CD4-positive, alpha-beta T cell treated with Interferon alpha-2 for 1 hour (primary cell): ENCODE results near the gene ALAS1.
"Not testable (repeated sequence)": the region's sequence is repeated elsewhere in the genome, so short reads cannot be mapped to it uniquely, and the experiment has no call there.

ENCODE experiments used
- DNase-seq, 2 donors: peaks; one replicate each; pipeline ENCODE4 v3.0.0-alpha.2; 2020 to 2022

ALAS1 gene

DNA sequence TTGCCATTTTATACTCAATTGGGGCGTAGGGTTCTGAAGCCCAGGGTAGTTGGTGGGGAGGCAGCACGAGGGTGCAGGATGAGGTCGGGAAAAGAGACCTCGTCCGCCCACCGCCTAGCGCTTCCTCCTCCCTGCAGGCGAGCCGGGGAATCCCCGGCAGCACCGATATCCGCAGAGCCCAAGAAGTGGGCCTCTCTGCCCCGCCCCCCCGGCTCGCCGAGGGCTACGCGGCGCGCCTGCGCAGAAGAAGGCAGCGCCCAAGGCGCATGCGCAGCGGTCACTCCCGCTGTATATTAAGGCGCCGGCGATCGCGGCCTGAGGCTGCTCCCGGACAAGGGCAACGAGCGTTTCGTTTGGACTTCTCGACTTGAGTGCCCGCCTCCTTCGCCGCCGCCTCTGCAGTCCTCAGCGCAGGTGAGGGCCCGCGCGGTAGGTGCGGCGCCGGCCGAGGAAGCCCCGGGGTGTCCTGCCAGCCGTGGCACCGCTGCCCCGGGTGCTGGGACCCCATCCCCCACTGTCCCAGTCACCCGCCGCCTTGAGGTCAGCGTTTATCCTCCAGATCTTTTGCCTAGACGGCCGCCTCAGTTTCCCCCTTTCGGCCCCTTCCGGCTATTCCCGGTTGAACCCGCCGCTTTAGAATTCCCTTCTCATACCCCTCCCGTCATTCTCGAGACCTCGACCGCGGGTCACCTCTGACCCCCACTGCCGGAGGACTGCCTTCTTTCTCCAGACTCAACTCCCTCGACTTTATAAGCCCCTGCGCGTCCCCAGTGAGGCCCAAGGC is at the start of gene ALAS1:
ALAS1 (plus strand) TSS at position 319 of the 784 bp plus-strand sequence. CDS start 1,082 bp downstream, outside the sequence.
- DNase-seq, result peak; percentile 93 to 95

DNA sequence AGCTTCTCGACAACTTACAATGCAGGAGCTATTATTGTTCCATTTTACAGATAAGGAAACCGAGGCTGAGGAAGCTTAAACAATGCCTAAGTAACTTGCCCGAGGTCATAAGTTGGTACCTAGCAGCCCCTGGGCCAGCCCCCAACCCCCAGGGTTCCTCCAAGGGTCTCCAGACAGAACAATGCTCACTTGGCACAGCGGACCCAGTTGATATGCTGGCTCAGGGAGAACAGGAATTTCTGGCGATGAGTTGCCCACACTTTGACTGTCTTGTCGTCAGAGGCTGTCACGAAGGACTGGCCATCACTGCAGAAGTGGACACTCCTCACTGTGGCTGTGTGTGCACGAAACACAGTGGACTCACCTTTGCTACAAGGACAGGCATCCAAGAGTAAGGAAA is 48.9 kb upstream of the ALAS1 start:
- DNase-seq, result no peak

DNA sequence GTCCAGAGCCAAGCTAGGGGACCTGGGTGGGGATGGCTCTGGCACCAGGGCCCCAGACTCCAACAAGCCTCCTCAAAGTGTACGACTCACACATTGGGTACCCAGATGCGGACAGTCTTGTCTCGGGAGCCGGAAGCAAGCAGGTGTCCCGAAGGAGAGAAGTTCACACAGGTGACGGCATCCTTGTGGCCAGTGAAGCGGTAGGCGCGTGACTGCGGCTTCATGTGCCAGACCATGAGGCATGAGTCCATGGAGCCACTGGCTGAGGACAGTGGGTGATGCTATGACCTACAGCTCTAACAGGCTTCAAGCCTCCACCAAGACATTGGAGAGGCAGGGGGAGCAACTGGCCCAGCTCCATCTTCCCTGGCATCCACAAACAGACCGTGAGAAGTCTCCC is 48.2 kb upstream of the ALAS1 start:
- DNase-seq, result no peak

DNA sequence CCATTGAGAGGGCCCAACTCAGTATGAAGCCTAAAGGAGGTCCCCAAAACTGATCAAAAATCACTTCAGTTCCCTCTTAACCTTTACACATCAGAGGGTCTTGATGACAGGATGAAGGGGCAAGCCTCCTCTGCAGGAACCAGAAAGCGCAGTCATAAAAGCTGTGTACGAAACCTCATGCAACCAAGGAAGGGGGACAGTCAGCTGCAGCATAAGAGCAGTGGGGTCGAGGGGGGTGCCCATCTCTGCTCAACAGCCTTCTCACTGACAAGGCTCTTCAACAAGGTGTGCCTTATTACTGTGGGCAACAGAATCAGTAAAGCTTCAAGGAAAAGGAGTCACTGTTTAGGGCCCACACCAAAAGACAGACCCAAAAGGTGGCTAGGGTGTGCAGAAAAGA is 47.6 kb upstream of the ALAS1 start:
- no peak for DNase-seq

DNA sequence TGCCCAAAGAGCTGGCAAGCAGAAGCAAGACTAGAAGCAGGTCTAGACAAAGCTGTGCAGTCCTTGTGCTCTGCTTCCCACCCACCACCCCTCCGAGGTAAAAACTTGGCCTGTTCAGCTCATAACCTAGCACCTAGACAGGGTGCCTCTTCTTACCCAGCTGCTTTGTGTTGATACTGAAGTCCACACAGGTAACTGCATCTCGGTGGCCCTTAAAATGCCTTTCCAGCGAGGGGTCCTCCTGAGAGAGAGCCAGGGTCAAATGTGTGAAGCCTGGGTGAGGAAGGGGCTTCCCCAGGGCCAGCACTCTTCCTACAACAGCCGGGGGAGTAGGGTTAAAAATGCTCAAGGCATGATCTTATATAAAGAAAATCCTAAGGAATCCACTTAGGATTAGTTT is 47.1 kb upstream of the ALAS1 start:
- no peak for DNase-seq

DNA sequence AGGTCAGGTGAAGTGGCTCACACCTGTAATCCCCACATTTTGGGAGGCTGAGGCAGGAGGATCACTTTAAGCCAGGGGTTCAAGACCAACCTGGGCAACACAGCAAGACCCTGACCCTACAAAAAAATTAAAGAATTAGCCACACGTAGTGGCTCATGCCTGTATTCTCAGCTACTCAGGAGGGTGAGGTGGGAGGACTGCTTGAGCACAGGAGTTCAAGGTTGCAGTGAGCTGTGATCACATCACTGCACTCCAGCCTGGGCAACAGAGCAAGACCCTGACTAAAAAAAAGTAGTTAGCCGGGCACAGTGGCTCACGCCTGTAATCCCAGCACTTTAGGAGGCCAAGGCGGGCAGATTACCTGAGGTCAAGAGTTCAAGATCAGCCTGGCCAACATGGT is 46.0 kb upstream of the ALAS1 start:
- not testable (repeated sequence) for DNase-seq

DNA sequence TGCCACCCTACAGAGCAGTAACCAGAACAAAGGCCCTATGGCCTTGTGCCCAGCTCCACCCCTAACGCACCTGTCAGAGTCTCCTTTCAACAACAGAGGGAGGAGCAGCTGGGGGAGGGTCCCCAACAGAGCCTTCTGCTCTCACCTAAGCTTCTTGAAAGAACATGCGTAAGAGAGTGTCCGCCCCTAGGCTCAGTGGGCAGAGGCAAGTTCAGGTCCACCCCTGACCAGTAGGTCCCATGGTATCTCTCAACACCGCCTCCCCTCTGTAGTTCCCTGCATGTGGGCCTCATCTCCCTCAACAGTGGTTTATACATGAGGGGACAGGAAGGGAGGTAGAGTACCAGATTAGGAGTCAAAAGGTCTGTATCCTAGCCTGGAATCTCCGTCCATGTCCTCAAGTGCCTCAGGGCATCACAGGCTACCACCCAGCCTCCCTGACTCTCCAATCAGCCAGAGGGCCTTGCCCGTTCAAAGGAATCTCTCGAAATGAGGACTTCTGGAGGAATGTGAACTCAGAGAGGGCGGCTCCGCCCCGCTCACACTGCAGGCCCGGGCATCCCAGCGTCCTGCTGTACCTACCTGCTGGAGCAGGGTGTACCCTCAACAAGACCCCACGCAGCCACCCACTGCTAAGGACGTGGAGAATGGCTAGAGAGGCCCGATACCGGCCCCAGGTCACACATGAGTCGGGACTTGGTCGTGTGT is 44.4 kb upstream of the ALAS1 start:
- no peak for DNase-seq

- DNase-seq, result peak; percentile 89
These were observed 43.5 kb upstream of the ALAS1 start, which contains the start of gene POC1A for GRCh38 chr3:52154135-52155094. TSS of gene POC1A (minus strand) at chr3:52154423. CDS start at chr3:52154372, 51 bp downstream.

DNA sequence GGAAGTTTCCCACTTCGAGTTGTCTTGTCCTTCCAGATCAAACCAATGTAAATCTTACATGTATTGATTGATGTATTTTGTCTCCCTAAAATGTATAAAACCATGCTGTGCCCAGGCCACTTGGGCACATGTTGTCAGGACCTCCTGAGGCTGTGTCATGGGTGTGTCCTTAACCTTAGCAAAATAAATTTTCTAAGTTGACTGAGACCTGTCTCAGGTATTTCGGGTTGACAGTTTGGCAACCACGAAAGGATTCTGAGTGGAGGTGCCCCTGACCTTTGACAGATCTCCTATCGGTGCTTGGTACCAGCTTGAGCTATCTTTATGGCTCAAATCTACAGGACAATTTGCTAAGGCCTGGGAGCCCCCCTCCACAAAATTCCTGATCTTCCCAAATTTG is 42.0 kb upstream of the ALAS1 start:
- no peak for DNase-seq

DNA sequence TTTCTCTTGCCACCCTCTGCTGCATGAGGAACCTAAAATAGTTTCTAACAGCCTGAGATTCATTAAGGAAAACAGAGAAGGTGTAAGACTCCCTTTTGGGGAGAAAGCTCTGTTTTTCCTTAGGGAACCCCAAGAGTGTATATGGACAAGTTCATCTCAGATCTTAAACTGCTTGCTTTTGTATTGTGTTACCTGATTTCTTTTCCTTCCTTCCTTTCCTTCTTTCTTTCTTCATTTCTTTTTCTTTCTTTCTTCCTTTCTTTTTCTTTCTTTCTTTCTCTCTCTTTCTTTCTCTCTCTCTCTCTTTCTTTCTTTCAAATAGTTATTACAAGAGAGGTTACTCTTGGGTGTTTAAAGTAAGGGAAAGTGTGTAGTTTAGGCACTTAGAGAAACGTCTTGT is 38.5 kb upstream of the ALAS1 start:
- no peak for DNase-seq

- DNase-seq, result no peak
These were observed 35.6 kb upstream of the ALAS1 start for GRCh38 chr3:52162250-52162872.

DNA sequence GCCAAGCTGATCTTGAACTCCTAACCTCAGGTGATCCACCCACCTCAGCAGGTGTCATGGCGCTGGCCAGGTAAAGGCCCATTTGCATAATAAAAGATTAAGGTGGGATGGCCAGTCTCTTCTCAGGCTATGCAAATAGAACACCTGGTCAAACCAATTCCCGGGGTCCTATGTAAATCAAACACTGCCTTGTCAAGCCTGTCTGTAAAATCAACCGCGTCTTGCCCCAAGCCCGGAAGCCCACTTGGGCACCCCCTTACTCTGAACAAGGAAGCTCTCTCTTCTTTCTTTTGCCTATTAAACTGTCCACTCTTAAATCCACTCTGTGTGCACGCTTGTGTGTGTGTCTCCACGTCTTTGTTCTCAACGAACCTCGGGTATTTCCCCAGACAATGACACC is 30.7 kb upstream of the ALAS1 start:
- DNase-seq, result no peak

DNA sequence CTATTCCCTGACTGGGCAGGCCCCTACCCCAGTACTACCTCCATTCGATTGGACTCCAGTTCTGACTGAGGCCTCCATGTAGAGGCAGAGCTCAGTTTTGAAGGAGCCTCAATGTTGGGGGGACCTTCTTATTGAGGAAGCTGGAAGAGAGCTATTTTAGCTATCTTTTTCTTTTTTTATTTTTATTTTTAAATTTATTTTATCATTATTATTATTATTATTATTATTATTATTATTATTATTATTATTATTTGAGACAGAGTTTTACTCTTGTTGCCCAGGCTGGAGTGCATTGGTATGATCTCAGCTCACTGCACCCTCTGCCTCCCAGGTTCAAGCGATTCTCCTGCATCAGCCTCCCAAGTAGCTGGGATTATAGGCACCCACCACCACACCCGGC is 27.7 kb upstream of the ALAS1 start:
- not testable (repeated sequence) for DNase-seq

GRCh38 chr3:52171514-52172261 is 26.3 kb upstream of the ALAS1 start:
- no peak for DNase-seq

GRCh38 chr3:52172262-52172757 is 25.6 kb upstream of the ALAS1 start:
- DNase-seq, result no peak

DNA sequence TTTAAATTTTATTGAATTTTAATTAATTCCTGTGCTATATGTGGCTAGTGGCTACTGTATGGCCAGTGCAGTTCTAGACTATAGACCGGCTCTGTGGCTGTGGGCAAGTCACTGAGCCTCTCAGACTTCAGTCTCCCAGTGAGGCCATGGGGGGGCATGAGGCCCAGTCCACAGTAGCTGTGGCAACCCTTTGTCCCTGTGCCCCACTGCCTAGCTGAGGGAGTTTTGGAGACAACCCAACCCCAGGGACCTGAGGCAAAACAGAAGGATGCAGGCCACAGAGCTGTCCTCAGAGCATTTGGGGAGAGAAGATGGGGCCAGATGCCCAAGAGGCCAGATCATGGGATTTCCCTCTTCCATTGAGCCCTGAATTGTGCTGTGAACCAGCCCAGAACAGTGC is 24.9 kb upstream of the ALAS1 start:
- DNase-seq, result no peak

GRCh38 chr3:52174896-52175295 is 23.1 kb upstream of the ALAS1 start:
- DNase-seq, result peak in 1 of 2 donors; percentile 58

DNA sequence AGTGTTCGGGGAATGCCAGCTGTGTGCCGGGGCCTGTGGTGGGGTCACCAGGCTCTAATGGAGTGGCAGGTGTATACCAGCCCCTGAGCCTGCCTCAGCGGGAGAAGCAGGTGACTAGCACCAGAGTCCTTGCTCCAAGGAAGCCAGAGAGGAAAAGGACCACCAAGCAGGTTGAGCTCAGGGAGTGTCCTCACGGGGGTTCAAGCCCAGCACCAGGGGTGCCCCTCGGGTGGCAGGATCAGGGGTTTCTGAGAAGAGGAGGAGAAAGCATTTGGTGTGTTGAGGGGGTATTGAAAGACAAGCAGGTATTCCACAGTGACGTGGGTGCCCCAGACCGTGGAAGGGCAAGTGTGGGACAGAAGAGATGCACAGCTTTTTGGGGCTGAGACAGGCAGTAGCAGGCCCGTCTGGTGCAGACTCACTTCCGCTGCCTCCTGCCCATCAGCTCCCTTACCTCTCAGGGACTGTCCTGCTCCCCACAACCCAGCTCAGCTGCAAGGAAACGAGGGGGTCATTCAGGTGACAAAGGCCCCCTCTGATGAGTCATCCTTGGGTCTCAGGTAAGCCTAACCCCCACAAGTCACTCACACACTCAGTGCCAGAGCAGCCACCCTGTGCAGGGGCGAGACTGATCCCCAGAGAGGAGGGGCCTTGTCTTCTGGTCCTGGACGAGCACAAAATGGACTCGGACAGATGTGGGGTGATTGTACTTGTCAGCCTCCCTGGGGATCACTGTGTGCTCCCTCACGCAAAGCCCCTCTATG is 22.4 kb upstream of the ALAS1 start:
- DNase-seq, result no peak

GRCh38 chr3:52176180-52176752 is 21.7 kb upstream of the ALAS1 start:
- DNase-seq, result no peak

GRCh38 chr3:52176951-52177700 is 20.8 kb upstream of the ALAS1 start:
- DNase-seq, result no peak
